ENCODE data around the gene JADE1.

JADE1 gene

GRCh38 chr4:128879283-128879682 is 69.8 kb downstream of the JADE1 start:
- no peak for DNase-seq (ENCODE audit: low spot score)

GRCh38 chr4:128879971-128880370 is 70.5 kb downstream of the JADE1 start:
- DNase-seq (ENCODE audit: low spot score) = no peak

GRCh38 chr4:128880662-128881061 is 71.2 kb downstream of the JADE1 start:
- DNase-seq (ENCODE audit: low spot score) = no peak

GRCh38 chr4:128904821-128905220 is 95.3 kb downstream of the JADE1 start:
- no peak for DNase-seq (ENCODE audit: low spot score)

GRCh38 chr4:128906581-128906980 is 97.1 kb downstream of the JADE1 start:
- DNase-seq (ENCODE audit: low spot score) = no peak

- no peak for DNase-seq (ENCODE audit: low spot score)
Measured at GRCh38 chr4:128907981-128908380, 98.5 kb downstream of the JADE1 start.

- DNase-seq (ENCODE audit: low spot score) = no peak
Measured at GRCh38 chr4:128908735-128909134, 99.2 kb downstream of the JADE1 start.

- DNase-seq (ENCODE audit: low spot score) = no peak
Measured at GRCh38 chr4:128913228-128913627, 103.7 kb downstream of the JADE1 start.

- DNase-seq (ENCODE audit: low spot score) = no peak
Measured at GRCh38 chr4:128915544-128915943, 106.0 kb downstream of the JADE1 start.

GRCh38 chr4:128916832-128917231 is 107.3 kb downstream of the JADE1 start:
- DNase-seq (ENCODE audit: low spot score) = peak; percentile 6

GRCh38 chr4:128917781-128918180 is 108.3 kb downstream of the JADE1 start:
- peak; percentile 7 for DNase-seq (ENCODE audit: low spot score)

GRCh38 chr4:128921954-128922353 is 112.5 kb downstream of the JADE1 start:
- no peak for DNase-seq (ENCODE audit: low spot score)

Measured in CD4-positive, alpha-beta T cell treated with Interleukin-2 at 100 ng/mL for 4 hours (primary cell).